HG03045 (cell line): ENCODE results near the gene ALK.

Experiments
- ATAC-seq: cut with Tn5 transposase; IDR thresholded peaks from one replicate; pipeline ENCODE4 v1.9.1; 2021; ENCODE audit warnings: mild to moderate bottlenecking, moderate library complexity; ENCODE audit not compliant: unreplicated experiment

The ALK gene

DNA sequence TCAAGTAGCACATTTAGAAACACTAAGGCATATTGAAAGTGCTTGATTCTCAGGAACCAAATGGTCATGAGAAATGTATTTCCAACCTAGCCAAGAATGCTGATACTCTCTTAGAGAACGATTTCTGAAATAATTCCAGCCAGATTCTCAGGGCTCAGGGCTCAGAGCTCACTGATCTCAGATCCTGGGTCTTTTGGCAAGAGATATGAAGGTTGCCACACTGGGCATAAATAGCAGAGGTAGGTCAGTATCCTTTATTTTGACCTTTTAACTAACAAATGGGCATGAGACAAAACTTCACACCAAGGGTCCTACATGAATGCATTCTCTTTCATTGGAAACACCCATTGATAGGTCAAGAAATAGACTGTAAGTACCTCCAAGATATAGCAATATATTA, 364.1 kb downstream of the ALK start:
- ATAC-seq = no peak

DNA sequence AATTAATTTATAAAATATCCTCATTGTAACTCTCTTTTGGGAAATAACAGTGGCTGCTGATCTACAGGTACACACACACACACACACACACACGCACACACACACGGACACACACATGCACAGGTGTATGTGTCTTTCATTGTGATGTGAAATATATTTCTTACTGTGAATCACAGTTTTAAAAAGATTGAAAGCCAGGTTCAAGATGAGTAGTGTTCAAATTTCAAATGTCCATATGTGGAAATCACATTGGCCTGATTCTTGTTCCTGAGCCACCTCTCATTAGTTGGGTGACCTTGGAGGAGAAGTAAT, 372.4 kb downstream of the ALK start:
- ATAC-seq = no peak

GRCh38 chr2:29544917-29545316, 376.5 kb downstream of the ALK start:
- ATAC-seq = no peak

DNA sequence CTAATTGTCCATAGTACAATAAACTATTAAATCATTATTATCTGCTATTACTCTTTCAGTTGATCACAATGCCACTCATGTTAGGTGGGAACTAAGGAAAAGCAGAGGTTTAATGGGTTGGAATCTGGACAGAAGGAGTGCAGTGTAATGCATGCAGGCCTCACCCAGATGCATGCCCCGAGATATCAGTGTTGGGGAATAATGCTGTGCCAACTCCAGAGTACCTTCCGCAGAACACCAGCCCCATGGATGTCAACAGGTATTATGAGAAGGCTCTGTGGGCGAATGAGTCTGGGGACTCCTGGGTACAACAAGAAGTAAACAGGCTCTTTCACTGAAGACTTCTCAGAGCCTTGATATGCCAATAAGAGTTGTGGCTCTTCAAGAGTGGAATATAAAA, 377.4 kb downstream of the ALK start:
- no peak for ATAC-seq

GRCh38 chr2:29535188-29535587, 386.2 kb downstream of the ALK start:
- no peak for ATAC-seq

- no peak for ATAC-seq
Measured at GRCh38 chr2:29532436-29532835, 388.9 kb downstream of the ALK start.

GRCh38 chr2:29531626-29532025, 389.8 kb downstream of the ALK start:
- no peak for ATAC-seq

- no peak for ATAC-seq
Measured at GRCh38 chr2:29530281-29530680, 391.1 kb downstream of the ALK start.

- ATAC-seq = no peak
Measured at GRCh38 chr2:29528891-29529520, 392.4 kb downstream of the ALK start.

GRCh38 chr2:29528371-29528770, 393.0 kb downstream of the ALK start:
- ATAC-seq = no peak

- no peak for ATAC-seq
Measured at GRCh38 chr2:29527947-29528346, 393.4 kb downstream of the ALK start.

DNA sequence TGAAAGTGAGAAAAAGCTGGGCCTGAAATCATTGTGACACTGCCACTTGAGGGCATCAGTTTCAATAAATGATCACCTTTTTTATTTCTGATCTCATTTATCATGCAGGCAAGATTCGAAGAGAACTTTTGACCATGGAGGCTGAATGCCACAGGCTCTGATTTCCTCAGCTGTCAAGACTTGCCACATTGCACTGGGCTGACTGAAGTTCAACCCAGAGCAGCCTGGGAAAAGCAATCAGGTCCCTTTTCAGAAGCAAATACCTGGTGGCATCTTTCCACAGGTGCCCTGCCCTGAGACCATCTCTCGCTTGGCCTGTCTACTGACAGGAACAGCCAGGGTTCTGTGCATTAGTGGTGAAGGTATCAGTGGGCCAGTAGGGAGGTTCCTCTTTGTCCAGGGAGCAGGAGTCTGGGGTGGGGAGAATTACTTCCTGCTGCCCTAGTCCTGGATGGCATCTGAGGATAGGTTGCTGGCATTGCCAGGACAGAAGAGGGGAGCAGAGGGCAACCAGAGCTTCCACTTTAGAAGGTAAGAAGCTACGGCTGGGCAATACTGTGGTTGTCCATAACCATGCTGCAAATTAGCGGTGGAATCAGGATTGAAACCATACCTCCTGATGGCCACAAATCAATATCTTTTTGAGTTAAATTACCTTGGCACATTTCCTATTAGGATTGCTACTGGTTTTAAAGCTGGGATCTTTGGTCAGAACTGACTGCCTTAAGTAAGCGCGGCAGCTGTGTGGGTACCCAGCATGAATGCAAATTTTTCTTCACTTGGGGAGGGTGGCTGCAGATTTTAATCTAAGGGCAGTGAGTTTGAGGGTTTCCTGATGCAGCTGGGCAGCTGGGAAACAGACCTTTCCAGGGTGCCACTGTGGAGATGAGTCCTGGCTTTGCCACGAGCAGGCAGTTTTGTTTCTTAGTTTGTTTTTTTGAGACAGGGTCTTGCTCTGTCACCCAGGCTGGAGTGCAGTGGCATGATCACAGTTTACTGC, 394.5 kb downstream of the ALK start:
- ATAC-seq = no peak

DNA sequence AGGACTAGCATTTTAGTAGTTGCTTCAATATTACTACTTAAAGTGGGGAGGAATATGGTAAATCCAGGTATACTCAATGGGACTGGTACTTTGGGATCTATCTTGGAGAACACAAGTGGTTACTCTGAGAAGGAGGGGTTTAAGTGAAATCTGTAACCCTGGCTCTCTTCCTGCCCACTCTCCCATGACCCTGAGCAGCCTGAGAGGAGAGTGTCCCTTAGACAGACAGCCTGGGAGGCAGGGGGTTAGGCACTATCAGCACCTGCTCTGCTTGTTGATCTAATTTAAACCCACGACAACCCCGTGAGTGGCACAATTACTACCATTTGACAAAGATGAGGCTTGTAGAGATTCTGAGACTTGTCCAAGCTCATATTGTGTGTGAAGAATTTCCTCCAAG, 395.5 kb downstream of the ALK start:
- ATAC-seq = no peak

DNA sequence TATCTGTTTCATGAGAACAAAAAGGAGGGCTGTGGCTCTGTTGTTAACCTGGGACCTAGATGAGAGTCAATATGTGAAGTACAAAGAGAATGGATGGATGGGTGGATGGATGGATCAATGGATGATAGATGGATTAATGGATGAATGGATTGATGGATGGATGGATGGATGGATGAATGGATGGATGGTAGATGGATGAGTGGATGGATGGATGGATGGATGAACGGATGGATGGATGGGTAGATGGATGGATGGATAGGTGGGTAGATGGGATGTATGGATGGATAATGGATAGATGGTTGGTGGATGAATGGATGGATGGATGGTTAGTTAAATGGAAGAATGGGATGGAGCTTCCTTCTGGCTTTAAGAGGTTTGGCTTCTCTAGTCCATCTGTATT, 396.7 kb downstream of the ALK start:
- ATAC-seq = no peak

- ATAC-seq = no peak
Measured at GRCh38 chr2:29522951-29523669, 398.3 kb downstream of the ALK start.

DNA sequence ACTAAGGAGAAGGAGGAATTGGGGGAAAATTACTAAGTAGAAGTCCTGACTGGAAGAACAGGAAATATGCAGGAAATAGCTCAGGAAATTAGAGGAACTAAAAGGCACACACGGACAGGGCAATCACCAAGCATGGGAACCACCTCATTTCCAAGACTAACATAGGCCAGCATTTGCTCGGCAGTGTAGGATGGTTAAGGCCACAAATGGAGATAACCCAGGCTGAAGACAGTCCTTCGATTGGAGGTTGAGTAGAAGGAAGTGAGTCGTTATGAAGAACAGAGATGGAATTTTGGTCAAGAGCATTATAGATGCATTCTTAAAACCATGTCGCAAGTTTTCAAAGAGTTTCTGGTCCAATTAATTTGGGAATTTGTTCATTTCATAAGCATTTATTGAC, 401.4 kb downstream of the ALK start:
- no peak for ATAC-seq

GRCh38 chr2:29519338-29519925, 402.0 kb downstream of the ALK start:
- no peak for ATAC-seq

DNA sequence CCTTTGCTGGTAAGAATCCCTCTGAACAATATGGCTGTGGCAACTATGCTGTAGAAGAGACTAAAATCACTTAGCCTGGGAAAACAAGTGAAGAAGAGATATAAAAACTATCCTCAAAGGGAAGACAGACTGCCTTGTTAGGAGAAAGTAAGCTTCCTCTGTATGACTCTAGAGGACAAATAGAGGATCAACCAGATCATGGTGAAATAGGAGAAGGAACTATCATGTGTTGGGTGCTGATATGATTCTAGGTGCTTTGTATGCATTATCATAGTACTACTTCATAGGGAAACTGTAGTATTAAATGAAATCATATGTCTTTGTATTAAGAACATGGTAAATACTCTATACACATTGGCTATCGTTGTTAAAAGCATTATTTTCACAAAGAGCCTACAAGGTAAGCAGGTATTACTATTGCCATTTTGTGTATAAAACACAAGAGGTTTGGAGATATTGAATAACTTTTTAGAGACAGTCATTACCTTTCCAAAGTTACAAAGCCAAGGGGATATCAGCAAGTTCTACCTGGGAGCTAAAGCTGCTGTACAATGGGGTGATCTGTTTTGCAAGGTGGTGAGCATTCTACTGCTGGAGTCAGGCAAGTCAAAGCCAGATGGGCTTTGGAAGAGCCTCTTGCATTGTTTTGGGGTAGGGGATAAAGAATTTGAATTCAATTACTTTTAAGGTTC, 402.6 kb downstream of the ALK start:
- ATAC-seq = no peak

DNA sequence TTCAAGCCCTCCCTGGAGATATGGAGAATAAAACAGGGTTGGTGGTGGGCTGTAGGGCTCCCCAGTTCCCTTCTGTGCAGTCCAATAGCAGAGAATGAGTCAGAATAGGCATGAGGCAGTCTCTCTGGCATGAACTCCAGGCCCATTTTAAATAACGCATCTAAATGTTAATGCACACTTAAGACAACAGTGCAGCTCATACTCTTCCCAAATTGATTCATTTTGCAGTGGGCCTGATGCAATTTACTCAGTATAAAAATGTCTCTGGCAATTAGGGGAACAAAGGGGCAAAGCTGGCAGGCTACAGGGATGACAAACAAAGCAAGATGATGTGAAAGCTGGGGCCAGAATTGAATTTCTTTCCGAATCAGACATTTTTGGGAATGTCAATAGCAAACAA, 403.4 kb downstream of the ALK start:
- no peak for ATAC-seq

GRCh38 chr2:29517413-29517812, 404.0 kb downstream of the ALK start:
- no peak for ATAC-seq

GRCh38 chr2:29516767-29517166, 404.6 kb downstream of the ALK start:
- no peak for ATAC-seq
